Breast epithelium (tissue), 4 donors: ENCODE data around the gene C3. TPM values are rescaled to one million over a fixed set of nuclear protein-coding genes. Genes with fewer than 3 reads are reported as not detected.

Experiments used
- DNase-seq, 2 donors: peaks; one replicate each; pipeline ENCODE4 v3.0.0-alpha.2; 2019; ENCODE audit warnings: low spot score in 2 of 2
- H3K27ac ChIP-seq, 2 donors: fragments of 200-600 bp; sonication (generic) in 1 of 2; one replicate each; pipeline ENCODE4 v1.5.1; 2016 to 2019; ENCODE audit warnings: mild to moderate bottlenecking in 1 of 2
- H3K27me3 ChIP-seq, 2 donors: fragments of 200-600 bp; sonication (generic) in 1 of 2; one replicate each; pipeline versions ENCODE4 v1.5.1 to v1.6.0; 2017 to 2019; ENCODE audit warnings: control low read depth in 1 of 2, mild to moderate bottlenecking in 1 of 2
- H3K36me3 ChIP-seq: fragments of 200-600 bp; one replicate; pipeline ENCODE4 v1.5.1; 2019
- H3K4me1 ChIP-seq, 2 donors: fragments of 200-600 bp; sonication (generic); one replicate each; pipeline ENCODE4 v1.5.1; 2016 to 2019; ENCODE audit warnings: control low read depth in 1 of 2
- H3K4me3 ChIP-seq, 3 donors: fragments of 200-600 bp; sonication (generic); 1 replicate in 2 of 3; 2 replicates in 1 of 3; pipeline ENCODE4 v1.5.1; 2016 to 2019; ENCODE audit warnings: mild to moderate bottlenecking in 3 of 3, moderate library complexity in 2 of 3
- H3K9me3 ChIP-seq, 2 donors: fragments of 200-600 bp; sonication (generic) in 1 of 2; one replicate each; pipeline ENCODE4 v1.5.1; 2016 to 2019; ENCODE audit warnings: control low read depth in 1 of 2
- POLR2A ChIP-seq: fragments of 450-650 bp; IDR thresholded peaks from one replicate; pipeline ENCODE4 v1.6.1; 2016; ENCODE audit warnings: antibody characterized with exemption, mild to moderate bottlenecking, moderate library complexity
- POLR2AphosphoS5 ChIP-seq, 3 donors: sonication (generic); formaldehyde crosslinking; IDR thresholded peaks; one replicate each; pipeline ENCODE4 v1.6.1; 2017; ENCODE audit warnings: antibody characterized with exemption in 3 of 3
- intact Hi-C: fragments of 100-400 bp; cut with DNase I; formaldehyde crosslinking; loops from one replicate; pipeline ENCODE4 v1.15.1; 2023; ENCODE audit warnings: low total_unique reads
- total RNA-seq, 3 donors: library from RNA; depleted of rRNA; stranded (reverse); fragments of >200 nt; gene quantifications; one replicate each; pipeline ENCODE4 v1.1.0, GENCODE V29; 2016
- TF ChIP-seq, protein P1 (sequence below), 3 donors: fragments of 450-650 bp; IDR thresholded peaks; one replicate each; pipeline ENCODE4 v1.5.1; 2016 to 2017; ENCODE audit warnings: antibody characterized with exemption in 3 of 3, mild to moderate bottlenecking in 3 of 3, moderate library complexity in 3 of 3

Gene C3
- total RNA-seq, 3 donors from 2014 or later = 856 to 1,298 (median 1,115) TPM

DNA sequence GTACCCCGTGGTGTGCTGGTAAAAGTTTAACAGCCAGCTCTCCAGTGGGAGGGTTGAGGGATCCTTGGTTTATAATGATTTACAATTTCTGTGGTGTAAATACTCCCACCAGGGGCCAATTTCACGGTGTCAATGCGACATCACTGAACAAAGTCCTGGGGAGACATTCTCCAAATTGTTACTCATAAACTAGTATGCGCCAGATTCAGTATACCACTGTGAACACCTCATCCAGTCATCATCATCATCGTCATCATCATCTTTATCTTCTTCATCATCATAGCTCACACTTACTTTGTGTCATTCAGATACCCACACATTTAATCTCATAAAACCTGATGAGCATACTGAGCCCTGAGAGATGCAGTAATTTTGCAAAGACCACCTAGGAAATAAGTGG lies 33.3 kb downstream of the C3 start:
- no peaks in the 10 kb centered on the region for H3K27me3 ChIP-seq
- intact Hi-C loops = no loop called here
- no peak overlapping the region for H3K4me3 ChIP-seq
- no peaks in the 10 kb centered on the region for H3K36me3 ChIP-seq
- TF ChIP-seq POLR2A (no peak), POLR2AphosphoS5 (IDR thresholded peaks at IDR 0.05) (no peak)
- TF ChIP-seq, protein P1, sequence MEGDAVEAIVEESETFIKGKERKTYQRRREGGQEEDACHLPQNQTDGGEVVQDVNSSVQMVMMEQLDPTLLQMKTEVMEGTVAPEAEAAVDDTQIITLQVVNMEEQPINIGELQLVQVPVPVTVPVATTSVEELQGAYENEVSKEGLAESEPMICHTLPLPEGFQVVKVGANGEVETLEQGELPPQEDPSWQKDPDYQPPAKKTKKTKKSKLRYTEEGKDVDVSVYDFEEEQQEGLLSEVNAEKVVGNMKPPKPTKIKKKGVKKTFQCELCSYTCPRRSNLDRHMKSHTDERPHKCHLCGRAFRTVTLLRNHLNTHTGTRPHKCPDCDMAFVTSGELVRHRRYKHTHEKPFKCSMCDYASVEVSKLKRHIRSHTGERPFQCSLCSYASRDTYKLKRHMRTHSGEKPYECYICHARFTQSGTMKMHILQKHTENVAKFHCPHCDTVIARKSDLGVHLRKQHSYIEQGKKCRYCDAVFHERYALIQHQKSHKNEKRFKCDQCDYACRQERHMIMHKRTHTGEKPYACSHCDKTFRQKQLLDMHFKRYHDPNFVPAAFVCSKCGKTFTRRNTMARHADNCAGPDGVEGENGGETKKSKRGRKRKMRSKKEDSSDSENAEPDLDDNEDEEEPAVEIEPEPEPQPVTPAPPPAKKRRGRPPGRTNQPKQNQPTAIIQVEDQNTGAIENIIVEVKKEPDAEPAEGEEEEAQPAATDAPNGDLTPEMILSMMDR (IDR thresholded peaks at IDR 0.05) = no peak
- no peaks in the 10 kb centered on the region for H3K4me1 ChIP-seq
- no peak for DNase-seq
- no peak overlapping the region for H3K27ac ChIP-seq
- H3K9me3 ChIP-seq = no peaks in the 10 kb centered on the region

GRCh38 chr19:6686628-6686975 lies 33.8 kb downstream of the C3 start:
- Histone ChIP-seq H3K4me1 (no peaks in the 10 kb centered on the region), H3K27ac (no peak overlapping the region), H3K9me3 (no peaks in the 10 kb centered on the region), H3K36me3 (no peaks in the 10 kb centered on the region), H3K27me3 (no peaks in the 10 kb centered on the region), H3K4me3 (no peak overlapping the region)
- DNase-seq = no peak
- intact Hi-C loops = no loop called here
- no peak for TF ChIP-seq POLR2AphosphoS5 (IDR thresholded peaks at IDR 0.05)

DNA sequence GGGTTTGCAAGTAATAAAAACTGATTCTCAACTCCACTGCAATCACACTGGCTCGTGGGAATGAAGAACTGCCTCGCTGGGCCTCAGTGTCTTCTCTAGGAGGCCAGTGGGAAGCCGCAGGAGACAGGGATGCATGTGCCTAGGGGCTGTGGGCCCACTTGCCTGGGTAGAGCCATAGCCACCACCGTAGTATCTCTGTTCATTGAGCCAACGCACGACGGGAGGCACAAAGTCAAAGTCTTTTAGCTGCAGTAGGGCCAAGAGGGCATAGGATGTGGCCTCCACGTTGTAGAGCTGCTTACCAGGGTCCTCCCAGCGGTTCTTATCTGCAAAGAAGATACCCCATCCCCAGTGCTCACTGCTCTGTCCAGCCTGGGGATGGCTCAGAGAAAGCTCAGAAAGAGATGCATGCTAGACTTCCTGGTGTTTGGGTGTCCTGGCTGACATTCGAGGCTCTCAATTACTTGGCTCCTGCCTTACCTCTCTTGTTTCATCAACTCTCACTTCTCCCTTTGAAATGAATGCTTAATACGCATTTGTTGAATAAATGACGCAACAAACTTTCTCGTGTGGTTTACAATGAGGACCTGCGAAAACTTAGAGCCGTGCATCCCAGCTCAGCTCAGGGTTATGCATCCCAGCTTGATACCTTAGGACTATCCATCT lies 34.4 kb downstream of the C3 start:
- H3K9me3 ChIP-seq = no peaks in the 10 kb centered on the region
- intact Hi-C loops = no loop called here
- H3K27ac ChIP-seq = no peak overlapping the region
- no peak for DNase-seq
- H3K4me1 ChIP-seq = no peaks in the 10 kb centered on the region
- H3K4me3 ChIP-seq = no peak overlapping the region
- no peaks in the 10 kb centered on the region for H3K36me3 ChIP-seq
- no peaks in the 10 kb centered on the region for H3K27me3 ChIP-seq
- TF ChIP-seq, protein P1 (IDR thresholded peaks at IDR 0.05) = no peak
- TF ChIP-seq POLR2AphosphoS5 (IDR thresholded peaks at IDR 0.05) (no peak), POLR2A (no peak)

DNA sequence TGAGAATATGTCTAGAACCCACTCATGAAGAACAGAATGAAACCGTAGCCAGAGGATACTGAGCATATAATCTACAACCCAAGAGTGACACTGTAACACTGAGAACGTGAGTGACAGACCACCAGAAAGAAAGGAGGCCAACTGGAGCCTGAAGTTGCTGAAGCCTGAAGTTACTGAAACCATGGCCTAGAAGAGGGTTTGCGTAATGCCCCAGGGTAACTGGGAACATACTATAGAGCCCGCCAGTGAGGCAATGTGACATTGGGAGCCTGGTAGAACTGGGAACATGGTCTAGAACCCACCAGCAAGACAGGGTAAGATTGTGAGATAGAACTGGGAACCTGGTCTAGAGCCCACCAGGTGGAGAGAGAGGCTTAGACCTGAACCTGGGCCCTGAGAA lies 35.0 kb downstream of the C3 start:
- DNase-seq = no peak
- TF ChIP-seq, protein P1 (IDR thresholded peaks at IDR 0.05) = no peak
- TF ChIP-seq POLR2AphosphoS5 (IDR thresholded peaks at IDR 0.05) (no peak), POLR2A (no peak)
- H3K4me3 ChIP-seq = no peak overlapping the region
- no peaks in the 10 kb centered on the region for H3K4me1 ChIP-seq
- H3K9me3 ChIP-seq = no peaks in the 10 kb centered on the region
- no peaks in the 10 kb centered on the region for H3K27me3 ChIP-seq
- intact Hi-C loops = no loop called here
- no peaks in the 10 kb centered on the region for H3K36me3 ChIP-seq
- H3K27ac ChIP-seq = no peak overlapping the region

DNA sequence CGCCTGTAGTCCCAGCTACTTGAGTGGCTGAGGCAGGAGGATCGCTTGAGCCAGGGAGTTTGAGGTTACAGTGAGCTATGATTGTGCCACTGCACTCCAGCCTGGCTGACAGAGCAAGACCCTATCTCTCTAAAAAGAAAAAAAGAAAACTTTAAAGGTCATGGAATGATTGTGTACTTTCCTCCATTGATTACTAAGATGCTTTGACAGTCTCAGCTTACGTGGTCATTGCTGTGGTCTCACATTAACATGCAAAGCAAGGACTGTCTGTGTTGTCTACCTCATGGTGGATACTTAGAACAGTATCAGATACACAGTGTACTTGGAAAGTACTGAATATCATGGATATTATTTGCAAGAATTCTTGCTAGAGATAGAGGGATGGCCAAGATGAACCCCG lies 36.5 kb downstream of the C3 start:
- intact Hi-C loops = loop anchor here (5.0 kb wide), 1 partner anchor 1927 kb away; no protein-coding TSS in a partner anchor
- Histone ChIP-seq H3K9me3 (no peaks in the 10 kb centered on the region), H3K4me3 (no peak overlapping the region), H3K27ac (no peak overlapping the region), H3K4me1 (no peaks in the 10 kb centered on the region), H3K27me3 (no peaks in the 10 kb centered on the region), H3K36me3 (no peaks in the 10 kb centered on the region)
- TF ChIP-seq POLR2A (no peak), POLR2AphosphoS5 (IDR thresholded peaks at IDR 0.05) (no peak)
- TF ChIP-seq, protein P1 (IDR thresholded peaks at IDR 0.05) = no peak
- DNase-seq = no peak
